Measurements from ENCODE around the gene MYH3. TPM values are rescaled to one million over a fixed set of nuclear protein-coding genes. Genes with fewer than 3 reads are reported as not detected.
"Not testable (repeated sequence)": the region's sequence is repeated elsewhere in the genome, so short reads cannot be mapped to it uniquely, and the experiment has no call there.

MYH3 gene
- total RNA-seq, 1 experiment from 2014 or later: 2.1 TPM

- DNase-seq (ENCODE audit: unreplicated experiment): peak; percentile 16
- H3K9me3 Mint-ChIP-seq (ENCODE audit: unreplicated experiment): no peaks in the 10 kb centered on the region
- H3K27ac Mint-ChIP-seq (ENCODE audit: low read depth, unreplicated experiment): peak overlapping the region; percentile 91
- intact Hi-C loops (cut with micrococcal nuclease): no loop called here
- BruUV-seq (replicated peaks): TSS peak; percentile 62
- CTCF ChIA-PET: no interaction called here
- H3K4me3 Mint-ChIP-seq (ENCODE audit: unreplicated experiment): peak overlapping the region; percentile 88
- H3K27me3 Mint-ChIP-seq (ENCODE audit: insufficient read depth, unreplicated experiment): no peaks in the 10 kb centered on the region
- TF ChIP-seq, protein P1, sequence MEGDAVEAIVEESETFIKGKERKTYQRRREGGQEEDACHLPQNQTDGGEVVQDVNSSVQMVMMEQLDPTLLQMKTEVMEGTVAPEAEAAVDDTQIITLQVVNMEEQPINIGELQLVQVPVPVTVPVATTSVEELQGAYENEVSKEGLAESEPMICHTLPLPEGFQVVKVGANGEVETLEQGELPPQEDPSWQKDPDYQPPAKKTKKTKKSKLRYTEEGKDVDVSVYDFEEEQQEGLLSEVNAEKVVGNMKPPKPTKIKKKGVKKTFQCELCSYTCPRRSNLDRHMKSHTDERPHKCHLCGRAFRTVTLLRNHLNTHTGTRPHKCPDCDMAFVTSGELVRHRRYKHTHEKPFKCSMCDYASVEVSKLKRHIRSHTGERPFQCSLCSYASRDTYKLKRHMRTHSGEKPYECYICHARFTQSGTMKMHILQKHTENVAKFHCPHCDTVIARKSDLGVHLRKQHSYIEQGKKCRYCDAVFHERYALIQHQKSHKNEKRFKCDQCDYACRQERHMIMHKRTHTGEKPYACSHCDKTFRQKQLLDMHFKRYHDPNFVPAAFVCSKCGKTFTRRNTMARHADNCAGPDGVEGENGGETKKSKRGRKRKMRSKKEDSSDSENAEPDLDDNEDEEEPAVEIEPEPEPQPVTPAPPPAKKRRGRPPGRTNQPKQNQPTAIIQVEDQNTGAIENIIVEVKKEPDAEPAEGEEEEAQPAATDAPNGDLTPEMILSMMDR (IDR thresholded peaks at IDR 0.05; ENCODE audit: unreplicated experiment): no peak
- H3K36me3 Mint-ChIP-seq (ENCODE audit: insufficient read depth, unreplicated experiment): peaks cover 23% of the 10 kb centered on the region
- POLR2A ChIA-PET: interaction anchor here (3.1 kb wide), 1 partner anchor 1298 kb away, joined by 17 read pairs; the partner anchor contains the start of gene ZNF18
- H3K4me1 Mint-ChIP-seq (ENCODE audit: insufficient read depth, unreplicated experiment): peaks cover 10% of the 10 kb centered on the region
Observed at GRCh38 chr17:10698096-10698818, 41.1 kb upstream of the MYH3 start.

DNA sequence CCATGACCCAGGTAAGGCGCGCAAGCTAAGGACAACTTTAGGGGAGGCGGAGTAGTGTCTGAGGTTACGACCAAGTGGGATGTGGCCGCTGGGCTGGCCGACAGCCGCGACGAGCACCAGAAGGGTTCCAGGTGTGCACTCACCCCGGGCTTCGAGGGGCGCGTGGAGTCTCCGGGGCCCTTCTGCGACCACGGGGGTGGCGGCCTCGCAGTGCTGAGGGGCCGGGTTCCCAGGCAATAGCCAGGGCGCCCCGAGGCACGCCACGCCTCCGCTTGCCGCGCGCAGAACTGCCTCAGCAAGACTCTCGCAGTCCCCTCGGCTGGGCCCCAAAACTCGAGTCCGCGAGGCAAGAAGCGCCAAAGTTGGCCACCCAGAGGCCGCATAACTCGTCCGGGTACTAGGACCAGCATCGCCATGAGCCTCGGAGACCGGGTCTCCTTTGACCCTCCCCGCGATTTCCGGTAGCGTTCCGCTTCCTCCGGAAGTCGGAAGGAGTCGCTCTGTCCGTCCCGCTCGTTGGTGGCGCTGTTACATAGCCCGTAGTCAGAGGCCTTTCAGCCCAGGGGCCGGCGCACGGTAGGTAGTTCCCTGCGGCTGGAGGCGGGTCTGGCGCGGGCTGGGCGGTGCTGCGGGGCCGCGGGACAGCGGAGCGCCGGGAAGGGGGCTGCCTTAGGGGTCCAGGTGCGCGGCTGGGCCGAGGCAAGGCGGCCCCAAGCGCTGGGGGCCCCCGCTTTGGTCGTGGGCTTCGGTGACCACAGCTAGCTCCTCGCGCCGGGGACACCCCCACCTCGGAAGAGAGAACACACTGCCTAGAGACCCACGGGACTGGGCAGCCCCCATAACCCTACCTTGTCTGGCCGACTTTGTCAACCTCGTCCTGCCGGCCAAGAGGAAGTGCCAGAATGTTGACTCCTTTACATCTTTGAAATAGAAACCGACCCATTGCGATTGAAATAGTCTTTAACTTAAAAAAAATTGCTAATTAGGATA, 40.3 kb upstream of the MYH3 start, which contains the start of the genes ADPRM and SCO1:
TSS of gene ADPRM (plus strand) at position 503 of the 990 bp plus-strand sequence. CDS start 7,333 bp downstream, outside the sequence.
TSS of gene SCO1 (minus strand) at position 442 of the 990 bp plus-strand sequence. CDS start at position 416, 26 bp downstream.
- ChIA-PET POLR2A (interaction anchor here (0.7 to 3.1 kb wide), 5 partner anchors 8 to 1299 kb away, joined by 3 to 17 read pairs (median 4); partner anchors contain the start of gene ZNF18), CTCF (interaction anchor here (0.5 to 1.5 kb wide), 5 partner anchors 11 to 147 kb away, joined by 3 to 7 read pairs (median 3); no protein-coding TSS in a partner anchor)
- Mint-ChIP-seq H3K9me3 (ENCODE audit: unreplicated experiment) (no peaks in the 10 kb centered on the region), H3K27ac (ENCODE audit: low read depth, unreplicated experiment) (peak within 1 kb of the TSS; percentile 91), H3K27me3 (ENCODE audit: insufficient read depth, unreplicated experiment) (no peaks in the 10 kb centered on the region), H3K4me1 (ENCODE audit: insufficient read depth, unreplicated experiment) (peaks cover 12% of the 10 kb centered on the region), H3K36me3 (ENCODE audit: insufficient read depth, unreplicated experiment) (peaks cover 32% of the 10 kb centered on the region), H3K4me3 (ENCODE audit: unreplicated experiment) (peak within 1 kb of the TSS; percentile 88)
- intact Hi-C loops (cut with micrococcal nuclease): no loop called here
- DNase-seq (ENCODE audit: unreplicated experiment): peak; percentile 93
- TF ChIP-seq, protein P1 (IDR thresholded peaks at IDR 0.05; ENCODE audit: unreplicated experiment): peak; percentile 22
- BruUV-seq (replicated peaks): no TSS peak

GRCh38 chr17:10695875-10696407, 38.8 kb upstream of the MYH3 start:
- POLR2A ChIA-PET: interaction anchor here (0.5 to 3.1 kb wide), 8 partner anchors 9 to 1301 kb away, joined by 3 to 17 read pairs (median 4); partner anchors contain the start of gene ZNF18
- H3K4me1 Mint-ChIP-seq (ENCODE audit: insufficient read depth, unreplicated experiment): peaks cover 17% of the 10 kb centered on the region
- BruUV-seq (replicated peaks); H3K27me3 Mint-ChIP-seq (ENCODE audit: insufficient read depth, unreplicated experiment); DNase-seq (ENCODE audit: unreplicated experiment); intact Hi-C loops (cut with micrococcal nuclease); H3K9me3 Mint-ChIP-seq (ENCODE audit: unreplicated experiment): not testable (repeated sequence)
- CTCF ChIA-PET: interaction anchor here (0.6 to 1.5 kb wide), 8 partner anchors 10 to 149 kb away, joined by 3 to 7 read pairs (median 4); no protein-coding TSS in a partner anchor
- peak overlapping the region; percentile 91 for H3K27ac Mint-ChIP-seq (ENCODE audit: low read depth, unreplicated experiment)
- peak overlapping the region; percentile 88 for H3K4me3 Mint-ChIP-seq (ENCODE audit: unreplicated experiment)
- peaks cover 45% of the 10 kb centered on the region for H3K36me3 Mint-ChIP-seq (ENCODE audit: insufficient read depth, unreplicated experiment)

GRCh38 chr17:10687499-10687898, 30.4 kb upstream of the MYH3 start:
- H3K4me1 Mint-ChIP-seq (ENCODE audit: insufficient read depth, unreplicated experiment): peaks cover 10% of the 10 kb centered on the region
- TF ChIP-seq, protein P1 (IDR thresholded peaks at IDR 0.05; ENCODE audit: unreplicated experiment): no peak

More at GRCh38 chr17:10687499-10687898, 30.4 kb upstream of the MYH3 start:
- DNase-seq (ENCODE audit: unreplicated experiment): no peak
- Mint-ChIP-seq H3K9me3 (ENCODE audit: unreplicated experiment) (no peaks in the 10 kb centered on the region), H3K4me3 (ENCODE audit: unreplicated experiment) (no peak overlapping the region), H3K27ac (ENCODE audit: low read depth, unreplicated experiment) (no peak overlapping the region), H3K27me3 (ENCODE audit: insufficient read depth, unreplicated experiment) (no peaks in the 10 kb centered on the region), H3K36me3 (ENCODE audit: insufficient read depth, unreplicated experiment) (peaks cover 83% of the 10 kb centered on the region)
- POLR2A ChIA-PET: interaction anchor here (0.9 kb wide), 1 partner anchor 9 kb away, joined by 3 read pairs; no protein-coding TSS in a partner anchor
- intact Hi-C loops (cut with micrococcal nuclease): no loop called here
- BruUV-seq (replicated peaks): no TSS peak
- CTCF ChIA-PET: interaction anchor here (1.0 kb wide), 2 partner anchors 41 to 57 kb away, joined by 3 to 4 read pairs; no protein-coding TSS in a partner anchor
